HEK293 (cell line): ENCODE results near the gene POU4F1.

Experiments used
- CTCF ChIA-PET: fragments of 350-600 bp; formaldehyde crosslinking; extraction: SDS; loops from one replicate; lab custom pipeline; 2021; ENCODE audit warnings: antibody characterized with exemption; lab: Yijun Ruan, JAX
- POLR2A ChIA-PET: fragments of 300-600 bp; formaldehyde crosslinking; extraction: SDS; loops from one replicate; lab custom pipeline; 2020; ENCODE audit warnings: antibody characterized with exemption, inconsistent platforms; lab: Yijun Ruan, JAX
- H3K27ac ChIP-seq: fragments of 200-500 bp; sonication (Bioruptor generic); 2 replicates; pipeline ENCODE4 v1.5.1; 2014; ENCODE audit warnings: low read depth, low read length, control low read depth, inconsistent platforms; ENCODE audit errors: extremely low read depth
- H3K36me3 ChIP-seq, 2 experiments: fragments of 200-500 bp in 1 of 2; sonication (Bioruptor generic) in 1 of 2; 1 replicate in 1 of 2; 2 replicates in 1 of 2; pipeline ENCODE4 v1.5.1; 2014 to 2017; ENCODE audit warnings: inconsistent platforms in 2 of 2, low read length in 2 of 2; ENCODE audit not compliant: control insufficient read depth in 2 of 2, insufficient read depth in 1 of 2
- H3K4me1 ChIP-seq: fragments of 200-500 bp; sonication (Bioruptor generic); 2 replicates; pipeline ENCODE4 v1.5.1; 2014; ENCODE audit warnings: mild to moderate bottlenecking, low read length, inconsistent platforms; ENCODE audit not compliant: control insufficient read depth, insufficient read depth
- H3K4me3 ChIP-seq: 2 replicates; pipeline ENCODE4 v1.5.1; 2011; ENCODE audit warnings: low read depth, mild to moderate bottlenecking, control low read depth, low read length, moderate library complexity
- H3K9me3 ChIP-seq: fragments of 200-500 bp; sonication (Bioruptor generic); 2 replicates; pipeline ENCODE4 v1.5.1; 2014; ENCODE audit warnings: low read depth, low read length, inconsistent platforms; ENCODE audit not compliant: control insufficient read depth, insufficient read depth
- MEIS1 ChIP-seq: sonication (generic); formaldehyde crosslinking; IDR thresholded peaks from 2 replicates; pipeline ENCODE4 v1.8.1; 2022; ENCODE audit warnings: missing genetic modification reagents, mild to moderate bottlenecking, borderline replicate concordance
- SP7 ChIP-seq: fragments of 450-650 bp; formaldehyde crosslinking; IDR thresholded peaks from 2 replicates; pipeline ENCODE4 v1.5.1; 2016; ENCODE audit warnings: missing biosample characterization, missing genetic modification characterization
- ZNF140 ChIP-seq: fragments of 450-650 bp; formaldehyde crosslinking; IDR thresholded peaks from 2 replicates; pipeline ENCODE4 v1.5.1; 2016; ENCODE audit warnings: missing biosample characterization, missing genetic modification characterization
- ZNF16 ChIP-seq: fragments of 450-650 bp; formaldehyde crosslinking; IDR thresholded peaks from 2 replicates; pipeline ENCODE4 v1.5.1; 2016; ENCODE audit warnings: low read depth, missing biosample characterization, missing genetic modification characterization
- ZNF169 ChIP-seq: fragments of 450-650 bp; formaldehyde crosslinking; IDR thresholded peaks from 2 replicates; pipeline ENCODE4 v1.5.1; 2016; ENCODE audit warnings: missing biosample characterization, missing genetic modification characterization
- ZNF2 ChIP-seq: fragments of 450-650 bp; formaldehyde crosslinking; IDR thresholded peaks from 2 replicates; pipeline ENCODE4 v1.5.1; 2016; ENCODE audit warnings: missing biosample characterization, missing genetic modification characterization
- ZNF248 ChIP-seq: fragments of 450-650 bp; formaldehyde crosslinking; IDR thresholded peaks from 2 replicates; pipeline ENCODE4 v1.5.1; 2017; ENCODE audit warnings: missing biosample characterization, missing genetic modification characterization
- ZNF311 ChIP-seq: fragments of 450-650 bp; formaldehyde crosslinking; IDR thresholded peaks from 2 replicates; pipeline ENCODE4 v1.5.1; 2017; ENCODE audit warnings: missing biosample characterization, missing genetic modification characterization, borderline replicate concordance
- ZNF501 ChIP-seq: fragments of 450-650 bp; formaldehyde crosslinking; IDR thresholded peaks from 2 replicates; pipeline ENCODE4 v1.5.1; 2016; ENCODE audit warnings: missing biosample characterization, missing genetic modification characterization
- ZNF621 ChIP-seq: fragments of 450-650 bp; formaldehyde crosslinking; IDR thresholded peaks from 2 replicates; pipeline ENCODE4 v1.5.1; 2017; ENCODE audit warnings: missing biosample characterization, missing genetic modification characterization
- ZNF830 ChIP-seq: fragments of 450-650 bp; IDR thresholded peaks from 2 replicates; pipeline ENCODE4 v1.5.0; 2018; ENCODE audit warnings: missing biosample characterization, missing genetic modification characterization, low read depth, mild to moderate bottlenecking, moderate library complexity
- TF ChIP-seq, protein P1 (sequence below): fragments of 450-650 bp; formaldehyde crosslinking; IDR thresholded peaks from 2 replicates; pipeline ENCODE4 v1.5.1; 2016; ENCODE audit warnings: missing biosample characterization, missing genetic modification characterization
- TF ChIP-seq, protein P2 (sequence below): fragments of 450-650 bp; formaldehyde crosslinking; IDR thresholded peaks from 2 replicates; pipeline ENCODE4 v1.5.1; 2016; ENCODE audit warnings: missing biosample characterization, missing genetic modification characterization

POU4F1 gene

DNA sequence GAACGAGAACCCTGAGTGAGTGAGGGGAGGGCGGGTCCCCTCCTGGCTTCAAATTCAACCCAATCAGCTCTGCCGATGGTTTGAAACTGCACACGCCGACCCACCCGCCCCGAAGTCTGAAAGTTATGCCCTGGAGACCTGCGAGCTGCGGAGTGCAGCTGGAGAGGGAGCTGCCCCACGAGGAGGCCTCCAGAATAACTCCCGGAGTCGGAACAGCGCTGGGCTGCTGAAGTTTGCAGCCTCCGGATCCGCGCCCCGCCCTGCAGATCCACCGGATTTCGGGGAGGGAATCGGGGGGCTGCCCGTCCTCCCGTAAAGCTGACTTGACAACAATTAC is 7.0 kb downstream of the POU4F1 start (continued):
- TF ChIP-seq MEIS1 = no peak

DNA sequence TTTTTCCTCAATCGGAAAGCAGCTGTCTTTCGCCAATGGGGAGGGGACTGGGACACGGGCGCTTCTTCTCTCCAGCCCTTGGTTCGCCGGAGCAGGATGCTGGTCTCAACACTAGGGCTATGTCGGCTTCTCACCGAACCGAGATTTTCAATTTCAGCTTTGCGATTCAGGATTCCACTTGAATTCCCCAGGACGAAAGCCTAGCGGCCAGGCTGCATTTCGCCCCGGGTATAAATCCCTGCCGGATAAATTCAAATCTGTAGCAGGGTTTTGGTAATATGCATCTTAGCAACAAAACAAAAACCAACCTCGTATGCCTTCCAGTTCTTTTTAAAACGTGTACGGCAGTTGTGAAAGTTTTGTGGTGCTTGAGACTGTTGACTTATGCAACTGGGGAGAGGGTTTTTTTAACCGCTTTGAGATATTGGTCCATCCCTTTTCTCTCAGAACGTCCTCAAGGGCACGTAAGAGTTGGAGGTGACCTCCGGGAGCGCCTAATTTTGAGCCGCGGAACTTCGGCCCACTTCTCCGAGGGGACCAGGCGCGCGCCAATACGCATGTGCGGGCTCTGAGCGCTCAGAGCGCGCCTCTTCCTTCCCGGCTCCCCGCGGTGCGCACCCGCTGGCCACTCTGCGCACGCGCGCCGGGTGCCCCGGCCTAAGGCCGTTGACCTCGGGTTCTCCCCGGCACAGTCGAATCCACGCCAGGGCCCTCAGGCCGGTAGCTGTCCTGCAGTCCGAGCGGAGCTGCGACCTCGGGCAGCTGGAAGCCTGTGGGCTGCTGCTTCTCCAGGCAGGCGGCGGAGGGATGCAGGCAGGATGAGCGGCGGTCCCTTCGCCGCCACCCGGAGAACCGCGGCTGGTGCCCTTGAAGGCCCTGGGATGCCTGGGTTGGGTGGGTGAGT is 7.6 kb downstream of the POU4F1 start:
- CTCF ChIA-PET = interaction anchor here (0.6 to 1.8 kb wide), 2 partner anchors 9 to 946 kb away, joined by 4 to 5 read pairs; no protein-coding TSS in a partner anchor
- H3K27ac ChIP-seq = no peak overlapping the region

DNA sequence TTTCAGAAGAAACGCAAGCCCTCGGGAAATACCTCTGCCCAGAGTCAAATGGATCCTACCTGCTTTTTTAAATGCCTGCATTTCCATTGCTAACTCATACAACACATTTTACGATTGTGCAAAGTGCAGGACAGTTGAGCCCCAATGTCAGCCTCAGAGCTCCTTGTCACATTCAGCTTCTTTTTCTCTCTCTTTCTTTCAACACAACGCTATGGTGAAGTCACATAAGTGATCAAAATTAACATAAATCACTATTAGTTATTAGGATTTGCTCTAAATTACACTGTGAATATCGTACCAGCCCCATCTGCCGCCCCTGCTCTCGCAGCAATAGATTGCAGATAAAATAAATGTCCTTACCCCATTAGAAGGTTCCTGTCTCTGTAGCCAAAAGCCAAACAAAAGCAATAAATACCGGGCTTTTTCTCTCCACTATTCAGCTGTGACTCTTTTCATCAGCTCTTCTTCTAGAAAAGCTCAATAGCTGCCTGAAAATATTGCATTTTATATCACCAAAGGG is 8.8 kb downstream of the POU4F1 start:
- POLR2A ChIA-PET = no interaction called here
- no peak overlapping the region for H3K4me3 ChIP-seq
- no peak overlapping the region for H3K27ac ChIP-seq
- H3K9me3 ChIP-seq = no peaks in the 10 kb centered on the region
- CTCF ChIA-PET = no interaction called here
- TF ChIP-seq, protein P1, sequence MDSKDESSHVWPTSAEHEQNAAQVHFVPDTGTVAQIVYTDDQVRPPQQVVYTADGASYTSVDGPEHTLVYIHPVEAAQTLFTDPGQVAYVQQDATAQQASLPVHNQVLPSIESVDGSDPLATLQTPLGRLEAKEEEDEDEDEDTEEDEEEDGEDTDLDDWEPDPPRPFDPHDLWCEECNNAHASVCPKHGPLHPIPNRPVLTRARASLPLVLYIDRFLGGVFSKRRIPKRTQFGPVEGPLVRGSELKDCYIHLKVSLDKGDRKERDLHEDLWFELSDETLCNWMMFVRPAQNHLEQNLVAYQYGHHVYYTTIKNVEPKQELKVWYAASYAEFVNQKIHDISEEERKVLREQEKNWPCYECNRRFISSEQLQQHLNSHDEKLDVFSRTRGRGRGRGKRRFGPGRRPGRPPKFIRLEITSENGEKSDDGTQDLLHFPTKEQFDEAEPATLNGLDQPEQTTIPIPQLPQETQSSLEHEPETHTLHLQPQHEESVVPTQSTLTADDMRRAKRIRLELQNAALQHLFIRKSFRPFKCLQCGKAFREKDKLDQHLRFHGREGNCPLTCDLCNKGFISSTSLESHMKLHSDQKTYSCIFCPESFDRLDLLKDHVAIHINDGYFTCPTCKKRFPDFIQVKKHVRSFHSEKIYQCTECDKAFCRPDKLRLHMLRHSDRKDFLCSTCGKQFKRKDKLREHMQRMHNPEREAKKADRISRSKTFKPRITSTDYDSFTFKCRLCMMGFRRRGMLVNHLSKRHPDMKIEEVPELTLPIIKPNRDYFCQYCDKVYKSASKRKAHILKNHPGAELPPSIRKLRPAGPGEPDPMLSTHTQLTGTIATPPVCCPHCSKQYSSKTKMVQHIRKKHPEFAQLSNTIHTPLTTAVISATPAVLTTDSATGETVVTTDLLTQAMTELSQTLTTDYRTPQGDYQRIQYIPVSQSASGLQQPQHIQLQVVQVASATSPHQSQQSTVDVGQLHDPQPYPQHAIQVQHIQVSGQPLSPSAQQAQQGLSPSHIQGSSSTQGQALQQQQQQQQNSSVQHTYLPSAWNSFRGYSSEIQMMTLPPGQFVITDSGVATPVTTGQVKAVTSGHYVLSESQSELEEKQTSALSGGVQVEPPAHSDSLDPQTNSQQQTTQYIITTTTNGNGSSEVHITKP (tag by site-specific recombination) = no peak
- TF ChIP-seq ZNF248 (tag by site-specific recombination) (no peak), ZNF501 (0 out of 2 replicates have a peak, but pooled peaks have one; percentile 2)
- H3K4me1 ChIP-seq = no peaks in the 10 kb centered on the region
- peaks cover 0 to 1% of the 10 kb centered on the region in 2 experiments; a peak in 1 of 3 replicates for H3K36me3 ChIP-seq

More for the DNA sequence above, 7.6 kb downstream of the POU4F1 start:
- H3K36me3 ChIP-seq = peaks cover 0 to 12% of the 10 kb centered on the region in 2 experiments; a peak in 1 of 3 replicates
- POLR2A ChIA-PET = no interaction called here
- H3K4me1 ChIP-seq = no peaks in the 10 kb centered on the region
- TF ChIP-seq ZNF830 (tag by site-specific recombination) (no peak), SP7 (tag by site-specific recombination) (no peak), ZNF2 (tag by site-specific recombination) (no peak), ZNF311 (no peak), ZNF140 (tag by site-specific recombination) (no peak), ZNF169 (tag by site-specific recombination) (no peak), ZNF621 (no peak), ZNF16 (tag by site-specific recombination) (no peak)
- TF ChIP-seq, protein P2, sequence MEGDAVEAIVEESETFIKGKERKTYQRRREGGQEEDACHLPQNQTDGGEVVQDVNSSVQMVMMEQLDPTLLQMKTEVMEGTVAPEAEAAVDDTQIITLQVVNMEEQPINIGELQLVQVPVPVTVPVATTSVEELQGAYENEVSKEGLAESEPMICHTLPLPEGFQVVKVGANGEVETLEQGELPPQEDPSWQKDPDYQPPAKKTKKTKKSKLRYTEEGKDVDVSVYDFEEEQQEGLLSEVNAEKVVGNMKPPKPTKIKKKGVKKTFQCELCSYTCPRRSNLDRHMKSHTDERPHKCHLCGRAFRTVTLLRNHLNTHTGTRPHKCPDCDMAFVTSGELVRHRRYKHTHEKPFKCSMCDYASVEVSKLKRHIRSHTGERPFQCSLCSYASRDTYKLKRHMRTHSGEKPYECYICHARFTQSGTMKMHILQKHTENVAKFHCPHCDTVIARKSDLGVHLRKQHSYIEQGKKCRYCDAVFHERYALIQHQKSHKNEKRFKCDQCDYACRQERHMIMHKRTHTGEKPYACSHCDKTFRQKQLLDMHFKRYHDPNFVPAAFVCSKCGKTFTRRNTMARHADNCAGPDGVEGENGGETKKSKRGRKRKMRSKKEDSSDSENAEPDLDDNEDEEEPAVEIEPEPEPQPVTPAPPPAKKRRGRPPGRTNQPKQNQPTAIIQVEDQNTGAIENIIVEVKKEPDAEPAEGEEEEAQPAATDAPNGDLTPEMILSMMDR (tag by site-specific recombination) = no peak
- peak overlapping the region; percentile 16 for H3K4me3 ChIP-seq
- H3K9me3 ChIP-seq = no peaks in the 10 kb centered on the region
